ENCODE results near the gene KLB. TPM values are rescaled to one million over a fixed set of nuclear protein-coding genes. Genes with fewer than 3 reads are reported as not detected.
"Not testable (repeated sequence)": the region's sequence is repeated elsewhere in the genome, so short reads cannot be mapped to it uniquely, and the experiment has no call there.

KLB gene
- total RNA-seq: under 1 TPM; 0.23 to 0.34 TPM

GRCh38 chr4:39406763-39407583 lies at the start of gene KLB:
Gene KLB (plus strand): TSS chr4:39406930. CDS start chr4:39406950, 20 bp downstream.
- 42% methylated on average over 12 of the region's 12 CpGs for WGBS
- no peaks in the 10 kb centered on the region for H3K9me3 ChIP-seq
- H3K4me3 ChIP-seq: no peak within 1 kb of the TSS
- DNase-seq (ENCODE audit: low spot score): no peak
- H3K27me3 ChIP-seq (replicated peaks; ENCODE audit: insufficient read depth): no peaks in the 10 kb centered on the region
- intact Hi-C loops (cut with DNase I): no loop called here
- no peak within 1 kb of the TSS for H3K27ac ChIP-seq
- TF ChIP-seq POLR2AphosphoS5 (IDR thresholded peaks at IDR 0.05) (no peak), POLR2A (IDR thresholded peaks at IDR 0.05) (no peak), CTCF (IDR thresholded peaks at IDR 0.05) (no peak)
- H3K4me1 ChIP-seq (replicated peaks): no peaks in the 10 kb centered on the region
- no peaks in the 10 kb centered on the region for H3K36me3 ChIP-seq

GRCh38 chr4:39357002-39357401 lies 49.7 kb upstream of the KLB start:
- no peak overlapping the region for H3K27ac ChIP-seq
- DNase-seq (ENCODE audit: low spot score): no peak
- no peaks in the 10 kb centered on the region for H3K27me3 ChIP-seq (replicated peaks; ENCODE audit: insufficient read depth)
- no peaks in the 10 kb centered on the region for H3K36me3 ChIP-seq
- no peak for TF ChIP-seq CTCF (IDR thresholded peaks at IDR 0.05)
- no peak for TF ChIP-seq POLR2A (IDR thresholded peaks at IDR 0.05)
- no peak for TF ChIP-seq POLR2AphosphoS5 (IDR thresholded peaks at IDR 0.05)
- H3K4me3 ChIP-seq: no peak overlapping the region
- intact Hi-C loops (cut with DNase I): no loop called here
- no peaks in the 10 kb centered on the region for H3K4me1 ChIP-seq (replicated peaks)
- no peaks in the 10 kb centered on the region for H3K9me3 ChIP-seq
- 92% methylated on average over 1 of the region's 1 CpG for WGBS

- H3K27ac ChIP-seq; DNase-seq (ENCODE audit: low spot score); H3K9me3 ChIP-seq; H3K4me1 ChIP-seq (replicated peaks); H3K36me3 ChIP-seq; H3K4me3 ChIP-seq; H3K27me3 ChIP-seq (replicated peaks; ENCODE audit: insufficient read depth): not testable (repeated sequence)
- intact Hi-C loops (cut with DNase I): loop anchor here (10.0 kb wide), 2 partner anchors 94 to 274 kb away; partner anchors contain the start of genes LIAS, RPL9 and SMIM14
- WGBS: 98% methylated on average over 4 of the region's 4 CpGs
Observed at GRCh38 chr4:39360611-39361010, 46.1 kb upstream of the KLB start.

- H3K27ac ChIP-seq: no peak overlapping the region
- no peaks in the 10 kb centered on the region for H3K27me3 ChIP-seq (replicated peaks; ENCODE audit: insufficient read depth)
- H3K4me1 ChIP-seq (replicated peaks): no peaks in the 10 kb centered on the region
- 50% methylated on average over 3 of the region's 3 CpGs for WGBS
- H3K4me3 ChIP-seq: no peak overlapping the region
- no peak for TF ChIP-seq CTCF (IDR thresholded peaks at IDR 0.05)
- no peak for TF ChIP-seq POLR2AphosphoS5 (IDR thresholded peaks at IDR 0.05)
- TF ChIP-seq POLR2A (IDR thresholded peaks at IDR 0.05): no peak
- DNase-seq (ENCODE audit: low spot score): no peak
- intact Hi-C loops (cut with DNase I): loop anchor here (10.0 kb wide), 2 partner anchors 92 to 272 kb away; partner anchors contain the start of genes LIAS, RPL9 and SMIM14
- H3K36me3 ChIP-seq: no peaks in the 10 kb centered on the region
- H3K9me3 ChIP-seq: no peaks in the 10 kb centered on the region
Observed at GRCh38 chr4:39362827-39363226, 43.9 kb upstream of the KLB start.

- Histone ChIP-seq H3K4me1 (replicated peaks) (no peaks in the 10 kb centered on the region), H3K4me3 (no peak overlapping the region), H3K36me3 (no peaks in the 10 kb centered on the region), H3K27me3 (replicated peaks; ENCODE audit: insufficient read depth) (no peaks in the 10 kb centered on the region), H3K27ac (no peak overlapping the region), H3K9me3 (no peaks in the 10 kb centered on the region)
- WGBS: 83% methylated on average over 4 of the region's 4 CpGs
- TF ChIP-seq CTCF (IDR thresholded peaks at IDR 0.05) (no peak), POLR2A (IDR thresholded peaks at IDR 0.05) (no peak), POLR2AphosphoS5 (IDR thresholded peaks at IDR 0.05) (no peak)
- intact Hi-C loops (cut with DNase I): loop anchor here (10.0 kb wide), 2 partner anchors 91 to 271 kb away; partner anchors contain the start of genes LIAS, RPL9 and SMIM14
- DNase-seq (ENCODE audit: low spot score): no peak
Observed at GRCh38 chr4:39363773-39364393, 42.8 kb upstream of the KLB start.

Data from prostate gland (tissue), 2 donors.